SK-N-MC (cell line): ENCODE results near the gene CD48.

Experiments used
- EZH2 ChIP-seq: fragments of 200-600 bp; sonication (generic); IDR thresholded peaks from one replicate; pipeline ENCODE4 v1.6.1; 2017; ENCODE audit warnings: antibody characterized with exemption
- POLR2AphosphoS5 ChIP-seq: IDR thresholded peaks from 2 replicates; pipeline ENCODE4 v1.6.1; 2012; ENCODE audit warnings: mild to moderate bottlenecking, low read depth, low read length, borderline replicate concordance

- TF ChIP-seq EZH2 (no peak), POLR2AphosphoS5 (no peak)
Observed at GRCh38 chr1:160644399-160644798, 67.2 kb downstream of the CD48 start.
